ENCODE measurements around the gene TTC1.
"Not testable (repeated sequence)": the region's sequence is repeated elsewhere in the genome, so short reads cannot be mapped to it uniquely, and the experiment has no call there.

- TF ChIP-seq POLR2A (IDR thresholded peaks at IDR 0.05; ENCODE audit: low read length); GATA1 (IDR thresholded peaks at IDR 0.05; ENCODE audit: low read depth, low read length): not testable (repeated sequence)
Measured at GRCh38 chr5:160014197-160014596, 5.3 kb downstream of the TTC1 start.
